Mesenteric fat pad (tissue), 1 donor: ENCODE data around the gene CHMP6. TPM values are rescaled to one million over a fixed set of nuclear protein-coding genes. Genes with fewer than 3 reads are reported as not detected.
"Not testable (repeated sequence)": the region's sequence is repeated elsewhere in the genome, so short reads cannot be mapped to it uniquely, and the experiment has no call there.

Experiments
- DNase-seq: peaks from one replicate; pipeline ENCODE4 v3.0.0-alpha.2; 2020; ENCODE audit warnings: low spot score
- total RNA-seq: library from RNA; stranded (reverse); fragmentation: NEBNext Ultra II Directional; extraction: Animal tissue kit (Norgen Biotek cat#: 25700); gene quantifications from one replicate; pipeline ENCODE4 v1.2.1, GENCODE V29; 2021
- donor health status: DM: yes; HTN: yes; CAD: no.

Gene CHMP6
- total RNA-seq, 1 donor from 2014 or later, result 25.3 TPM

GRCh38 chr17:81011951-81012350, 20.3 kb downstream of the CHMP6 start:
- DNase-seq, result no peak

- DNase-seq, result no peak
These were observed 21.2 kb downstream of the CHMP6 start for GRCh38 chr17:81012574-81013447.

- no peak for DNase-seq
These were observed 22.0 kb downstream of the CHMP6 start for GRCh38 chr17:81013642-81014041.

- DNase-seq, result no peak
These were observed 23.5 kb downstream of the CHMP6 start for GRCh38 chr17:81015136-81015535.

GRCh38 chr17:81016575-81016974, 24.9 kb downstream of the CHMP6 start:
- DNase-seq, result no peak

- DNase-seq, result not testable (repeated sequence)
These were observed 25.7 kb downstream of the CHMP6 start for GRCh38 chr17:81017330-81017729.

GRCh38 chr17:81018044-81018802, 26.6 kb downstream of the CHMP6 start:
- DNase-seq, result no peak

- no peak for DNase-seq
These were observed 28.2 kb downstream of the CHMP6 start for GRCh38 chr17:81019563-81020442.

GRCh38 chr17:81020443-81020766, 28.8 kb downstream of the CHMP6 start:
- DNase-seq, result no peak

GRCh38 chr17:81020767-81021497, 29.3 kb downstream of the CHMP6 start:
- DNase-seq, result no peak

- DNase-seq, result no peak
These were observed 30.1 kb downstream of the CHMP6 start for GRCh38 chr17:81021531-81022343.

- no peak for DNase-seq
These were observed 30.7 kb downstream of the CHMP6 start for GRCh38 chr17:81022344-81022676.

GRCh38 chr17:81025065-81025740, 33.6 kb downstream of the CHMP6 start:
- no peak for DNase-seq

- no peak for DNase-seq
These were observed 34.1 kb downstream of the CHMP6 start for GRCh38 chr17:81025741-81026129.

- no peak for DNase-seq
These were observed 34.8 kb downstream of the CHMP6 start for GRCh38 chr17:81026266-81027036.

- no peak for DNase-seq
These were observed 35.4 kb downstream of the CHMP6 start for GRCh38 chr17:81027038-81027437.

GRCh38 chr17:81027591-81028505, 36.2 kb downstream of the CHMP6 start:
- no peak for DNase-seq

- no peak for DNase-seq
These were observed 36.8 kb downstream of the CHMP6 start for GRCh38 chr17:81028506-81028858.
